Prostate gland (tissue), 2 donors: Measurements from ENCODE around the gene GINS2. TPM values are rescaled to one million over a fixed set of nuclear protein-coding genes. Genes with fewer than 3 reads are reported as not detected.

Experiments
- DNase-seq: peaks from one replicate; pipeline ENCODE4 v3.0.0-alpha.2; 2019; ENCODE audit warnings: low spot score
- H3K27ac ChIP-seq, 2 donors: fragments of 200-600 bp; sonication (generic); 2 replicates each; pipeline ENCODE4 v1.5.1; 2017 to 2019
- H3K27me3 ChIP-seq: fragments of 200-600 bp; sonication (generic); replicated peaks from 2 replicates; pipeline ENCODE4 v1.5.1; 2019; ENCODE audit not compliant: insufficient read depth
- H3K36me3 ChIP-seq, 2 donors: fragments of 200-600 bp; sonication (generic); 1 replicate in 1 of 2; 2 replicates in 1 of 2; pipeline versions ENCODE4 v1.5.1 to v1.8.1; 2017 to 2019
- H3K4me1 ChIP-seq: fragments of 200-600 bp; sonication (generic); replicated peaks from 2 replicates; pipeline ENCODE4 v1.5.1; 2019
- H3K4me3 ChIP-seq, 2 donors: fragments of 200-600 bp; sonication (generic); 2 replicates each; pipeline ENCODE4 v1.5.1; 2017 to 2019
- H3K9me3 ChIP-seq: fragments of 200-600 bp; sonication (generic); 2 replicates; pipeline ENCODE4 v1.5.1; 2017
- CTCF ChIP-seq, 4 experiments: fragments of 200-600 bp in 2 of 4; fragments of 450-650 bp in 2 of 4; sonication (generic) in 2 of 4; IDR thresholded peaks; 1 replicate in 3 of 4; 2 replicates in 1 of 4; pipeline ENCODE4 v1.5.1; 2016 to 2019; ENCODE audit warnings: antibody characterized with exemption in 4 of 4, mild to moderate bottlenecking in 2 of 4, moderate library complexity in 2 of 4
- POLR2A ChIP-seq: fragments of 450-650 bp; IDR thresholded peaks from one replicate; pipeline ENCODE4 v1.6.1; 2016; ENCODE audit warnings: antibody characterized with exemption, mild to moderate bottlenecking
- POLR2AphosphoS5 ChIP-seq: sonication (generic); formaldehyde crosslinking; IDR thresholded peaks from one replicate; pipeline ENCODE4 v1.6.1; 2017; ENCODE audit warnings: antibody characterized with exemption
- WGBS: methylation state at CpG from one replicate; pipeline ENCODE4 v1.1.5; 2018; 5-methylcytosine and 5-hydroxymethylcytosine counted together
- intact Hi-C: fragments of 100-400 bp; cut with DNase I; formaldehyde crosslinking; loops from one replicate; pipeline ENCODE4 v1.14.2; 2022
- total RNA-seq, 2 donors: library from RNA; depleted of rRNA; stranded (reverse); fragments of >200 nt; gene quantifications; one replicate each; pipeline ENCODE4 v1.1.0, GENCODE V29; 2016

Gene GINS2
- total RNA-seq, 2 donors from 2014 or later = 4.5 to 6.2 TPM

- H3K4me3 ChIP-seq = no peak overlapping the region
- H3K4me1 ChIP-seq = no peaks in the 10 kb centered on the region
- H3K27ac ChIP-seq = no peak overlapping the region
- DNase-seq = no peak
- WGBS = 76% methylated on average over 16 of the region's 16 CpGs
- intact Hi-C loops = no loop called here
- H3K27me3 ChIP-seq = no peaks in the 10 kb centered on the region
- H3K9me3 ChIP-seq = no peaks in the 10 kb centered on the region
- no peaks in the 10 kb centered on the region for H3K36me3 ChIP-seq
- TF ChIP-seq POLR2A = no peak
Observed at GRCh38 chr16:85729452-85730185, 40.9 kb upstream of the GINS2 start.

- no peak for DNase-seq
- 81% methylated on average over 7 of the region's 7 CpGs for WGBS
- TF ChIP-seq POLR2AphosphoS5 (no peak), POLR2A (no peak), CTCF (IDR thresholded peaks at IDR 0.05) (no peak)
- Histone ChIP-seq H3K4me1 (no peaks in the 10 kb centered on the region), H3K36me3 (no peaks in the 10 kb centered on the region), H3K27me3 (no peaks in the 10 kb centered on the region), H3K4me3 (no peak overlapping the region), H3K9me3 (no peaks in the 10 kb centered on the region), H3K27ac (no peak overlapping the region)
- intact Hi-C loops = no loop called here
Observed at GRCh38 chr16:85728879-85729278, 40.1 kb upstream of the GINS2 start.

- Histone ChIP-seq H3K9me3 (no peaks in the 10 kb centered on the region), H3K27ac (no peak overlapping the region), H3K4me3 (no peak overlapping the region), H3K27me3 (no peaks in the 10 kb centered on the region), H3K4me1 (no peaks in the 10 kb centered on the region), H3K36me3 (no peaks in the 10 kb centered on the region)
- 78% methylated on average over 12 of the region's 12 CpGs for WGBS
- TF ChIP-seq POLR2A (no peak), CTCF (IDR thresholded peaks at IDR 0.05) (no peak), POLR2AphosphoS5 (no peak)
- DNase-seq = no peak
- intact Hi-C loops = no loop called here
Observed at GRCh38 chr16:85724936-85725335, 36.2 kb upstream of the GINS2 start.

GRCh38 chr16:85724126-85724879, 35.5 kb upstream of the GINS2 start:
- WGBS = 81% methylated on average over 20 of the region's 20 CpGs
- TF ChIP-seq POLR2AphosphoS5 (no peak), POLR2A (no peak)
- H3K27ac ChIP-seq = no peak overlapping the region
- H3K4me1 ChIP-seq = no peaks in the 10 kb centered on the region
- H3K9me3 ChIP-seq = no peaks in the 10 kb centered on the region
- no peak overlapping the region for H3K4me3 ChIP-seq
- no peaks in the 10 kb centered on the region for H3K36me3 ChIP-seq
- no peaks in the 10 kb centered on the region for H3K27me3 ChIP-seq
- no peak for DNase-seq
- intact Hi-C loops = no loop called here

GRCh38 chr16:85722128-85722893, 33.6 kb upstream of the GINS2 start:
- Histone ChIP-seq H3K4me3 (no peak overlapping the region), H3K27ac (no peak overlapping the region), H3K9me3 (no peaks in the 10 kb centered on the region), H3K27me3 (no peaks in the 10 kb centered on the region), H3K36me3 (no peaks in the 10 kb centered on the region), H3K4me1 (no peaks in the 10 kb centered on the region)
- intact Hi-C loops = no loop called here
- TF ChIP-seq POLR2AphosphoS5 = no peak
- TF ChIP-seq POLR2A = no peak
- no peak for TF ChIP-seq CTCF (IDR thresholded peaks at IDR 0.05)
- 82% methylated on average over 15 of the region's 20 CpGs for WGBS
- no peak for DNase-seq
